Mucosa of descending colon (tissue), 3 donors: ENCODE results near the gene MOSMO. TPM values are rescaled to one million over a fixed set of nuclear protein-coding genes. Genes with fewer than 3 reads are reported as not detected.

ENCODE experiments used
- ATAC-seq: fragments of 200-7000 bp; cut with Tn5 transposase; one replicate; pipeline ENCODE4 v1.9.1; 2020; ENCODE audit warnings: mild to moderate bottlenecking, moderate library complexity
- DNase-seq, 3 donors: peaks; one replicate each; pipeline ENCODE4 v3.0.0-alpha.2; 2020
- H3K36me3 ChIP-seq: fragments of 200-600 bp; one replicate; pipeline ENCODE4 v1.8.0; 2021; ENCODE audit warnings: low read depth, mild to moderate bottlenecking
- H3K4me1 ChIP-seq: fragments of 200-600 bp; one replicate; pipeline ENCODE4 v1.8.0; 2021; ENCODE audit warnings: low read depth, mild to moderate bottlenecking
- H3K4me3 ChIP-seq: fragments of 200-600 bp; one replicate; pipeline ENCODE4 v1.8.0; 2021; ENCODE audit warnings: mild to moderate bottlenecking
- H3K9me3 ChIP-seq: fragments of 200-600 bp; one replicate; pipeline ENCODE4 v1.8.0; 2021; ENCODE audit warnings: mild to moderate bottlenecking
- intact Hi-C, 2 donors: fragments of 100-400 bp; cut with DNase I in 1 of 2; cut with micrococcal nuclease in 1 of 2; formaldehyde crosslinking; loops; one replicate each; pipeline versions ENCODE4 v1.11.0 to v1.11.1; 2022; cut with DNase I, micrococcal nuclease
- long read RNA-seq, 2 donors: library from polyadenylated mRNA; unstranded; transcript quantifications; one replicate each; pipeline ENCODE4 v2.0.0, GENCODE V29; 2019 to 2021
- total RNA-seq, 3 donors: library from RNA; stranded (reverse); fragmentation: NEBNext Ultra II Directional in 2 of 3; extraction: Animal tissue kit (Norgen Biotek cat#: 25700) in 2 of 3; gene quantifications; one replicate each; pipeline versions ENCODE4 v1.2.1 to v1.2.4, GENCODE V29; 2021 to 2023
- TF ChIP-seq, protein P1 (sequence below): fragments of 200-600 bp; IDR thresholded peaks from one replicate; pipeline ENCODE4 v1.8.0; 2022; ENCODE audit warnings: antibody characterized with exemption, mild to moderate bottlenecking
- donor health status: DM: no; HTN: no; CAD: no; lungs with moderate emphysema.
- donor health status: DM: no; HTN: no; CAD: no.
- donor health status: DM: no; HTN: yes; CAD: no.

The MOSMO gene
- 10 to 100 TPM in 2 of 3 donors, 1 to 10 TPM in 1; 8.6 to 11.4 (median 11.4) TPM for total RNA-seq
- long read RNA-seq, donor 1, full-length matches to known transcripts = 3 of 6 reads
- long read RNA-seq, donor 1, partial matches to known transcripts = 0 of 6 reads
- long read RNA-seq, donor 1, other reads (novel, unspliced or antisense) = 3 of 6 reads
- long read RNA-seq, donor 2, partial matches to known transcripts = 0 of 2 reads
- long read RNA-seq, donor 2, other reads (novel, unspliced or antisense) = 2 of 2 reads

DNA sequence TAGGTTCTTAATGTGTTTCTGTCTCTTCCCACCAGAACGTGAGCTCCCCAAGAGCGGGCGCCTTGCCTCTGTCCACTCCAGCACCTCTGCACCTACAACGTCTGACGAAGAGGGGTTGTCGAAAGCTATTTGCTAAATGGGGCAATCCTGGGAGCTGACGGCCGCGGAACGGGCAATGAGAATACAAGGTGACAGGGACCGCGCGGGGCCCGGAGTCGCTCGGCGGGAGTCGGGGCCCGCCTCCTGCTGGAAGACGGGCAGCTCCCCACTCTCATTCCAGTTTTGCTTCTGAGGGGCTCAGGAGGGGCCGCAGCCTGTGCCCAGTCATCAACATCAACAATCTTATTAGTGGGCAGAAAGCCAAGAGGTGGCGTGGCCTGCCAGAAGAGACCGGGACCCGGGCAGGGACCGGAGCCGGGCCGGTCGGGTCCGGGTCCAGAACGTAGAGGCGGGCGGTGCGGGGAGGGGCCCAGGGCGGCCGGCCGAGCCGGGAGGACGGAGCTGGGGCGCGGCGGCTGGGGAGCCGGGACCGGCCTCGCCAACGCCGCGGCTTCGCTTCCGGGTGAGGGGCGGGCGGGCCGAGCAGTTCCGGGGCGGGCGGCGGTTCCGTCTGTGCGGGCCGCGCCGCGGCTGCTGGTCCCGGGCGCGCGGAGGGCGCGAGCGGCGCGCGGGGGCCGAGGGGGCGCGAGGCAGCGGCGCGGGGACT, at the start of gene MOSMO:
MOSMO (plus strand) TSS at position 603 of the 706 bp plus-strand sequence. CDS start 191 bp downstream, outside the sequence.
- TF ChIP-seq, protein P1, sequence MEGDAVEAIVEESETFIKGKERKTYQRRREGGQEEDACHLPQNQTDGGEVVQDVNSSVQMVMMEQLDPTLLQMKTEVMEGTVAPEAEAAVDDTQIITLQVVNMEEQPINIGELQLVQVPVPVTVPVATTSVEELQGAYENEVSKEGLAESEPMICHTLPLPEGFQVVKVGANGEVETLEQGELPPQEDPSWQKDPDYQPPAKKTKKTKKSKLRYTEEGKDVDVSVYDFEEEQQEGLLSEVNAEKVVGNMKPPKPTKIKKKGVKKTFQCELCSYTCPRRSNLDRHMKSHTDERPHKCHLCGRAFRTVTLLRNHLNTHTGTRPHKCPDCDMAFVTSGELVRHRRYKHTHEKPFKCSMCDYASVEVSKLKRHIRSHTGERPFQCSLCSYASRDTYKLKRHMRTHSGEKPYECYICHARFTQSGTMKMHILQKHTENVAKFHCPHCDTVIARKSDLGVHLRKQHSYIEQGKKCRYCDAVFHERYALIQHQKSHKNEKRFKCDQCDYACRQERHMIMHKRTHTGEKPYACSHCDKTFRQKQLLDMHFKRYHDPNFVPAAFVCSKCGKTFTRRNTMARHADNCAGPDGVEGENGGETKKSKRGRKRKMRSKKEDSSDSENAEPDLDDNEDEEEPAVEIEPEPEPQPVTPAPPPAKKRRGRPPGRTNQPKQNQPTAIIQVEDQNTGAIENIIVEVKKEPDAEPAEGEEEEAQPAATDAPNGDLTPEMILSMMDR = no peak
- Histone ChIP-seq H3K36me3 (no peaks in the 10 kb centered on the region), H3K4me3 (peak within 1 kb of the TSS; percentile 84), H3K9me3 (no peaks in the 10 kb centered on the region), H3K4me1 (peaks cover 10% of the 10 kb centered on the region)
- DNase-seq (peak; percentile 75 to 87 (median 80)), ATAC-seq (peak; percentile 95)
- intact Hi-C loops = loop anchor here in 1 of 2 donors (10.0 kb wide), 2 partner anchors 67 to 177 kb away; no protein-coding TSS in a partner anchor

DNA sequence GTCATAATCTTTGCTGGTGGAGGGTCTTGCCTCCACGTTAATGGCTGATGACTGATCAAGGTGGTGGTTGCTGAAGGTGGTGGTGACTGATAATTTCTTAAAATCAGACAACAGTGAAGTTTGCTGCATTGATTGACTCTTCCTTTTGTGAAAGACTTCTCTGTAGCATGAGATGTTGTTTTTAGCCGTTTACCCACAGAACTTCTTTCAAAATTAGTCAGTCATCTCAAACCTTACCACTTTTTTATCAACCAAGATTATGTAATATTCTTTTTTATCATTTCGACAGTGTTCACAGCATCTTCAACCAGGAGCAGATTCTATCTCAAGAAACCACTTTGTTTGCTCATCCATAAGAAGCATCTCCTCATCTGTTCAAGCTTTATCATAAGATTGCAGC, 48.9 kb upstream of the MOSMO start:
- no peak overlapping the region for H3K4me3 ChIP-seq
- H3K4me1 ChIP-seq = peaks cover 1% of the 10 kb centered on the region
- TF ChIP-seq, protein P1 = no peak
- DNase-seq (no peak), ATAC-seq (no peak)
- no peaks in the 10 kb centered on the region for H3K9me3 ChIP-seq
- intact Hi-C loops = no loop called here
- H3K36me3 ChIP-seq = peaks cover 17% of the 10 kb centered on the region

DNA sequence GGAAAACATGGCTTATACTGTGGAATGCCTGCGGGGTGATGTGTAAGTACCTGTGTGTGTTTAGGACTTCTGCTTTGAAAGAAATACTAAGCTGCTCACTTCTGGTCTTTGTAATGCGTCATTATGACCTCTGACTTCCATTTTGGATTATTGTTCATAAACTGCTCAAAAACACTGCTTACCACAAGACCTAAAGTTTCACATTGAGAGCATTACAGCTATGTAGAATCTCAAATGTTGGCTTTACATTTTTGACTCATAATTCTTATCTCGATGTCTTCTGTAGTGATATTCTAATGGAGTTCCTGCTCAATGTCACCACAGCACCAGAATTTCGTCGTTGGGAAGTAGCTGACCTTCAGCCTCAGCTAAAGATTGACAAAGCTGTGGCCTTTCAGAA, 45.4 kb upstream of the MOSMO start:
- TF ChIP-seq, protein P1 = no peak
- no peaks in the 10 kb centered on the region for H3K9me3 ChIP-seq
- peaks cover 27% of the 10 kb centered on the region for H3K36me3 ChIP-seq
- H3K4me3 ChIP-seq = no peak overlapping the region
- no peaks in the 10 kb centered on the region for H3K4me1 ChIP-seq
- ATAC-seq = no peak
- intact Hi-C loops = no loop called here
- no peak for DNase-seq

DNA sequence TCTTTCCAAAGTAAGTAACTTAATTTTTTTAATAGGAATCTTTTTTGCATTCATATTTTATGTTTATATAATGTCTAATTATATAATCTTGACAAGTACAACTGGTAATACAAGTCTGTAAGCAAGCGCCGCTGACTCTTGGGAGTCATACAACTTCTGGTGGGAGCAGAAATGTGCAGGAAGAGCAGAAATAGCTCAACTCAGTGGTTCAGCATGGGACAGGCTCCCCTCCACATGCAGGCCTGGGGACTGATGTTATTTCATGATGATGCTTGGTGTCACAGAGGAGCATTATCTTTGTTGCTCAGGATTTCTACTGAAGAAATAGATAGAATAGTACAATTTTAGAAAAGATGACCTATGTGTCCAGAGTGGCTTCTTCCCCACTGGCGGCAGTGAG, 44.0 kb upstream of the MOSMO start:
- intact Hi-C loops = no loop called here
- peaks cover 19% of the 10 kb centered on the region for H3K36me3 ChIP-seq

DNA sequence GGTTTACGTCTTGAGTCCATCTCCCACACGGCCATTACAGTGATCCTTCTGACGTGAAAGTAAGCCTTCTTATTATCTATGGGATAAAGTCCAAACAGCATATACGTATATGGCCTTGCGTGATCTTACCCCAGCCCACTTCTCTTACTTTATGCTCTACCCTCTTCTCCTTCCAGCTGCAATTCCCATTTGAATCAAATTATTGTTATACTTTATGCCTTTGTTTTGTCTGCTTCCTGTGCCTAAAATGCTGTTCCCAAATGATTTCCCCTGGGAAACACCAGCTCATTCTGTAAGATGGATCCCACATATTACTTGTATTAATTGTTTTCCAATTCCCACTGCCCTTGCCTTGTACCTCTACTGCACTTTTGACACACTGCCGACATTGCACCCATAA, 43.6 kb upstream of the MOSMO start:
- no peak for DNase-seq

More for the DNA sequence above, 44.0 kb upstream of the MOSMO start:
- ATAC-seq = no peak
- TF ChIP-seq, protein P1 = no peak
- Histone ChIP-seq H3K9me3 (no peaks in the 10 kb centered on the region), H3K4me1 (no peaks in the 10 kb centered on the region), H3K4me3 (no peak overlapping the region)
- no peak for DNase-seq

More for the DNA sequence above, 43.6 kb upstream of the MOSMO start:
- H3K9me3 ChIP-seq = no peaks in the 10 kb centered on the region
- ATAC-seq = no peak
- TF ChIP-seq, protein P1 = no peak
- no peak overlapping the region for H3K4me3 ChIP-seq
- intact Hi-C loops = no loop called here
- H3K36me3 ChIP-seq = peaks cover 18% of the 10 kb centered on the region
- no peaks in the 10 kb centered on the region for H3K4me1 ChIP-seq
